ENCODE results near the gene ELMOD3. TPM values are rescaled to one million over a fixed set of nuclear protein-coding genes. Genes with fewer than 3 reads are reported as not detected.

The ELMOD3 gene
- total and polyA plus RNA-seq, 2 of the 8 experiments (the other 6 are each of a cell fraction or from before 2014, with no cell fraction given): 8.5 to 10.2 TPM

GRCh38 chr2:85356186-85356585 is 1.6 kb downstream of the ELMOD3 start:
- no peaks in the 10 kb centered on the region for H3K27me3 ChIP-seq (replicated peaks in 1 of 4; ENCODE audit: control insufficient read depth in 3 of 4, extremely low read depth in 1 of 4, insufficient read depth in 3 of 4, low read length in 3 of 4)
- no peak overlapping the region for H2BK12ac ChIP-seq (ENCODE audit: low read depth, low read length)
- H3K27ac ChIP-seq (ENCODE audit: low read depth, low read length): no peak overlapping the region
- H3K9ac ChIP-seq (replicated peaks in 1 of 4; ENCODE audit: extremely low read depth in 1 of 4, low read depth in 3 of 4, low read length in 3 of 4): no peak overlapping the region
- no peak overlapping the region for H3K23ac ChIP-seq (ENCODE audit: insufficient read length)
- no peaks in the 10 kb centered on the region for H3K9me3 ChIP-seq (ENCODE audit: insufficient read depth in 2 of 2, low read depth in 1 of 2, low read length in 1 of 2)
- DNase-seq (ENCODE audit: low read depth in 1 of 2, low spot score in 2 of 2) (no peak), FAIRE-seq (no peak)
- H4K8ac ChIP-seq (ENCODE audit: extremely low read depth, insufficient read depth, low read length): no peak overlapping the region
- H4K20me1 ChIP-seq (replicated peaks in 1 of 2; ENCODE audit: control insufficient read depth in 1 of 2, insufficient read depth in 2 of 2, low read length in 2 of 2): no peaks in the 10 kb centered on the region
- no peaks in the 10 kb centered on the region for H3K79me2 ChIP-seq (ENCODE audit: control insufficient read depth in 1 of 2, insufficient read depth in 2 of 2, low read length in 2 of 2)
- H3K4me1 ChIP-seq (replicated peaks in 1 of 4; ENCODE audit: control insufficient read depth in 3 of 4, insufficient read depth in 4 of 4, low read length in 3 of 4): peaks cover 0 to 3% (median 1%) of the 10 kb centered on the region in 4 experiments; a peak in 2 of 7 replicates
- H3K14ac ChIP-seq (ENCODE audit: insufficient read length): no peak overlapping the region
- H2BK120ac ChIP-seq (replicated peaks; ENCODE audit: low read depth, low read length): no peak overlapping the region
- H3K4ac ChIP-seq (replicated peaks; ENCODE audit: insufficient read length, low read depth, low read length): no peak overlapping the region
- whole genome bisulfite sequencing, 2 experiments (ENCODE audit: extremely low coverage in 1 of 2, insufficient coverage in 1 of 2, insufficient read length in 1 of 2, insufficient replicate concordance in 2 of 2, low coverage in 1 of 2, low lambda C conversion rate in 2 of 2, missing lambda C conversion rate in 1 of 2): 89% methylated on average over 2 of the region's 2 CpGs; no CpG with 5 or more reads in 1 of the 2 experiments
- TF ChIP-seq BACH1 (IDR thresholded peaks at IDR 0.05; ENCODE audit: low read length): no peak
- TF ChIP-seq NRF1 (IDR thresholded peaks at IDR 0.05; ENCODE audit: low read depth, low read length): no peak
- no peak for TF ChIP-seq SIX5 (IDR thresholded peaks at IDR 0.05; ENCODE audit: low read depth, low read length)
- TF ChIP-seq ZNF274 (IDR thresholded peaks at IDR 0.05; ENCODE audit: borderline replicate concordance, extremely low read depth, low read length): no peak
- no peak overlapping the region; a peak in 1 of 4 replicates for H3K4me2 ChIP-seq (ENCODE audit: insufficient read depth in 1 of 2, low read depth in 2 of 2, low read length in 2 of 2)
- no peak overlapping the region for H4K91ac ChIP-seq (replicated peaks; ENCODE audit: insufficient read length, low read length)
- no peak overlapping the region for H2BK20ac ChIP-seq (ENCODE audit: low read length)
- no peak overlapping the region for H2BK15ac ChIP-seq (ENCODE audit: low read length)
- no peak overlapping the region for H3K56ac ChIP-seq (replicated peaks; ENCODE audit: insufficient read length, low read depth, low read length)
- no peaks in the 10 kb centered on the region for H3K79me1 ChIP-seq (ENCODE audit: low read depth, low read length)
- no peak overlapping the region for H3K4me3 ChIP-seq (ENCODE audit: extremely low read depth in 1 of 4, insufficient read depth in 2 of 4, low read depth in 3 of 4, low read length in 4 of 4)
- H2AFZ ChIP-seq (ENCODE audit: low read length): no peak overlapping the region
- POLR2A ChIA-PET (ENCODE audit: partially characterized antibody): interaction anchor here (0.8 to 1.8 kb wide), 6 partner anchors 10 to 190 kb away, joined by 3 to 9 read pairs (median 4); partner anchors contain the start of gene MAT2A
- no peak overlapping the region for H2BK5ac ChIP-seq (ENCODE audit: low read depth, low read length)
- H3K23me2 ChIP-seq (ENCODE audit: low read depth, low read length): peaks cover 8% of the 10 kb centered on the region
- no peak overlapping the region for H2AK5ac ChIP-seq (ENCODE audit: low read depth, low read length)
- 0 out of 8 replicates have a peak, but pooled peaks cover 0 to 2% (median 0%) of the 10 kb centered on the region in 4 experiments for H3K36me3 ChIP-seq (ENCODE audit: control insufficient read depth in 2 of 4, insufficient read depth in 4 of 4, low read length in 3 of 4)
- H3K18ac ChIP-seq (ENCODE audit: extremely low read depth, low read length): no peak overlapping the region
- CTCF ChIA-PET (ENCODE audit: partially characterized antibody): interaction anchor here (0.5 to 2.9 kb wide), 7 partner anchors 9 to 388 kb away, joined by 3 to 11 read pairs (median 3); no protein-coding TSS in a partner anchor
- H4K5ac ChIP-seq (ENCODE audit: insufficient read length, low read depth, low read length): no peak overlapping the region

Data from H1 (cell line).